Measurements from ENCODE around the gene FBXO31. TPM values are rescaled to one million over a fixed set of nuclear protein-coding genes. Genes with fewer than 3 reads are reported as not detected.
A peak's percentile ranks its signal among the peaks of the same experiment; 100 is the strongest.

The FBXO31 gene
- total and polyA plus RNA-seq, 2 of the 13 experiments (the other 11 are each of a cell fraction or from before 2014, with no cell fraction given) = 92.4 to 101 TPM

GRCh38 chr16:87383505-87384161 is at the start of gene FBXO31 (continued):
- TF ChIP-seq ZKSCAN1 (IDR thresholded peaks at IDR 0.05; ENCODE audit: low read length) = peak; percentile 76; the same call in 1 of the 2 replicates
- peak; percentile 85; the same call in 1 of the 2 replicates for TF ChIP-seq IRF9 (CRISPR knock-in tag; IDR thresholded peaks at IDR 0.05; ENCODE audit: borderline replicate concordance)
- no peak for TF ChIP-seq E2F5 (CRISPR knock-in tag; conservative IDR thresholded peaks at IDR 0.05)
- TF ChIP-seq NR1H2 (CRISPR knock-in tag; IDR thresholded peaks at IDR 0.05; ENCODE audit: borderline replicate concordance, low read depth) = peak; percentile 27; the same call in 1 of the 2 replicates
- 0 out of 2 replicates have a peak, but pooled peaks have one; percentile 80 for TF ChIP-seq ZNF230 (CRISPR knock-in tag; IDR thresholded peaks at IDR 0.05)
- TF ChIP-seq ZSCAN21 (CRISPR knock-in tag; IDR thresholded peaks at IDR 0.05; ENCODE audit: borderline replicate concordance) = peak; percentile 93; the same call in 1 of the 2 replicates
- peak; percentile 97 for TF ChIP-seq ZNF543 (CRISPR knock-in tag; IDR thresholded peaks at IDR 0.05)
- peak; percentile 99 for TF ChIP-seq ZNF24 (IDR thresholded peaks at IDR 0.05)
- no peak for TF ChIP-seq CERS6 (CRISPR knock-in tag; IDR thresholded peaks at IDR 0.05)
- peak; percentile 91 for TF ChIP-seq CBFB (CRISPR knock-in tag; IDR thresholded peaks at IDR 0.05)
- TF ChIP-seq ZNF329 (CRISPR knock-in tag; IDR thresholded peaks at IDR 0.05; ENCODE audit: low read depth) = peak; percentile 89
- TF ChIP-seq CAMTA2 (CRISPR knock-in tag; IDR thresholded peaks at IDR 0.05; ENCODE audit: borderline replicate concordance) = no peak
- no peak for TF ChIP-seq TRIM22 (IDR thresholded peaks at IDR 0.05)
- no peak for TF ChIP-seq GRHL1 (CRISPR knock-in tag; conservative IDR thresholded peaks at IDR 0.05)
- peak; percentile 91 for TF ChIP-seq ISL2 (CRISPR knock-in tag; IDR thresholded peaks at IDR 0.05)
- peak; percentile 93 for TF ChIP-seq ZFP90 (CRISPR knock-in tag; IDR thresholded peaks at IDR 0.05; ENCODE audit: borderline replicate concordance)
- TF ChIP-seq ZNF496 (CRISPR knock-in tag; IDR thresholded peaks at IDR 0.05; ENCODE audit: insufficient replicate concordance) = no peak
- TF ChIP-seq ZNF552 (CRISPR knock-in tag; IDR thresholded peaks at IDR 0.05; ENCODE audit: borderline replicate concordance) = peak; percentile 63; the same call in 1 of the 2 replicates
- peak; percentile 30; the same call in 1 of the 2 replicates for TF ChIP-seq ADNP (CRISPR knock-in tag; IDR thresholded peaks at IDR 0.05)
- no peak for TF ChIP-seq FOSL1 (CRISPR knock-in tag; IDR thresholded peaks at IDR 0.05; ENCODE audit: borderline replicate concordance)
- peak; percentile 44; the same call in 1 of the 2 replicates for TF ChIP-seq ZBTB14 (CRISPR knock-in tag; IDR thresholded peaks at IDR 0.05)
- peak; percentile 52; the same call in 1 of the 2 replicates for TF ChIP-seq ATRX (CRISPR knock-in tag; IDR thresholded peaks at IDR 0.05; ENCODE audit: borderline replicate concordance)

Measured in HepG2 (cell line).